ENCODE data around the gene MED27. TPM values are rescaled to one million over a fixed set of nuclear protein-coding genes. Genes with fewer than 3 reads are reported as not detected.

Gene MED27
- total and polyA plus RNA-seq, 2 of the 13 experiments (the other 11 are each of a cell fraction or from before 2014, with no cell fraction given) = 16.9 to 19.0 TPM

DNA sequence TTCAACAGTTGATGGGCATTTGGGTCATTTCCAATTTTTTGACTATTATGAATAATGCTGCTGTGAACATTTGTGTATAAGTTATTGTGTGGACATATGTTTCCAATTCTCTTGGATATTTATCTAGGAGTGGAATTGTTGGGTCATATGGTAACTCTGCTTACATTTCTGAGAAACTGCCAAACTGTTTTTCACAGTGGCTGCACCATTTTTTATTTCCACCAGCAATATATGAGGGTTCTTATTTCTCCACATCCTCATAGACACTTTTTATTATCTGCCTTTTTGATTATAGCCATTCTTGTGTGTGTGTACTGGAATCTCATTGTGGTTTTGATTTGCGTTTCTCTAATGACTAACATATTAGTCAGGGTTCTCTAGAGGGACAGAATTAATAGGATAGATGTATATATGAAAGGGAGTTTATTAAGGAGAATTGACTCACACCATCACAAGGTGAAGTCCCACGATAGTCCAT, 14.7 kb upstream of the MED27 start (continued):
- no peak for TF ChIP-seq ATF7-NPFF (CRISPR knock-in tag; IDR thresholded peaks at IDR 0.05; ENCODE audit: low read depth)
- no peak for TF ChIP-seq NFYB (CRISPR knock-in tag; IDR thresholded peaks at IDR 0.05)
- TF ChIP-seq, protein P1, sequence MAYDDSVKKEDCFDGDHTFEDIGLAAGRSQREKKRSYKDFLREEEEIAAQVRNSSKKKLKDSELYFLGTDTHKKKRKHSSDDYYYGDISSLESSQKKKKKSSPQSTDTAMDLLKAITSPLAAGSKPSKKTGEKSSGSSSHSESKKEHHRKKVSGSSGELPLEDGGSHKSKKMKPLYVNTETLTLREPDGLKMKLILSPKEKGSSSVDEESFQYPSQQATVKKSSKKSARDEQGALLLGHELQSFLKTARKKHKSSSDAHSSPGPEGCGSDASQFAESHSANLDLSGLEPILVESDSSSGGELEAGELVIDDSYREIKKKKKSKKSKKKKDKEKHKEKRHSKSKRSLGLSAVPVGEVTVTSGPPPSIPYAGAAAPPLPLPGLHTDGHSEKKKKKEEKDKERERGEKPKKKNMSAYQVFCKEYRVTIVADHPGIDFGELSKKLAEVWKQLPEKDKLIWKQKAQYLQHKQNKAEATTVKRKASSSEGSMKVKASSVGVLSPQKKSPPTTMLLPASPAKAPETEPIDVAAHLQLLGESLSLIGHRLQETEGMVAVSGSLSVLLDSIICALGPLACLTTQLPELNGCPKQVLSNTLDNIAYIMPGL (CRISPR knock-in tag; IDR thresholded peaks at IDR 0.05; ENCODE audit: borderline replicate concordance in 1 of 2, low read depth in 1 of 2) = no peak

DNA sequence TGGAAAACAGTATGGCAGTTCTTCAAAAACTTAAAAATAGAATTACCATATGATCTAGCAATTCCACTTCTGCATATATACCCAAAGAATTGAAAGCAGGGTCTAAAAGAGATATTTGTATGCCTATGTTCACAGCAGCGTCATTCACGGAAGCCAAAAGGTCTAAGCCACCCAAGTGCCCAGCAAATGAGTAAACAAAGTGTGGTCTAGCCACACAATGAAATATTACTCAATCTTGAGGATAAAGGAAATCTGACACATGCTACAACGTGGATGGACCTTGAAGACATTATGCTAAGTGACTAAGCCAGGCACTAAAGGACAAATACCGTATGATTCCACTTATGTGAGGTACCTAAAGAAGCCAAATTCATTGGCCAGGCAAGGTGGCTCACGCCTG, 11.1 kb upstream of the MED27 start:
- CTCF ChIA-PET (ENCODE audit: low intra/inter-chr PET ratio, low total read pairs) = no interaction called here
- no peak overlapping the region for H3K9ac ChIP-seq (ENCODE audit: insufficient read depth, low read depth, low read length)
- WGBS (ENCODE audit: low lambda C conversion rate) = 22% methylated on average over 5 of the region's 5 CpGs
- no peaks in the 10 kb centered on the region for H3K79me2 ChIP-seq (ENCODE audit: insufficient read depth, low read length)
- TF ChIP-seq, protein P2, sequence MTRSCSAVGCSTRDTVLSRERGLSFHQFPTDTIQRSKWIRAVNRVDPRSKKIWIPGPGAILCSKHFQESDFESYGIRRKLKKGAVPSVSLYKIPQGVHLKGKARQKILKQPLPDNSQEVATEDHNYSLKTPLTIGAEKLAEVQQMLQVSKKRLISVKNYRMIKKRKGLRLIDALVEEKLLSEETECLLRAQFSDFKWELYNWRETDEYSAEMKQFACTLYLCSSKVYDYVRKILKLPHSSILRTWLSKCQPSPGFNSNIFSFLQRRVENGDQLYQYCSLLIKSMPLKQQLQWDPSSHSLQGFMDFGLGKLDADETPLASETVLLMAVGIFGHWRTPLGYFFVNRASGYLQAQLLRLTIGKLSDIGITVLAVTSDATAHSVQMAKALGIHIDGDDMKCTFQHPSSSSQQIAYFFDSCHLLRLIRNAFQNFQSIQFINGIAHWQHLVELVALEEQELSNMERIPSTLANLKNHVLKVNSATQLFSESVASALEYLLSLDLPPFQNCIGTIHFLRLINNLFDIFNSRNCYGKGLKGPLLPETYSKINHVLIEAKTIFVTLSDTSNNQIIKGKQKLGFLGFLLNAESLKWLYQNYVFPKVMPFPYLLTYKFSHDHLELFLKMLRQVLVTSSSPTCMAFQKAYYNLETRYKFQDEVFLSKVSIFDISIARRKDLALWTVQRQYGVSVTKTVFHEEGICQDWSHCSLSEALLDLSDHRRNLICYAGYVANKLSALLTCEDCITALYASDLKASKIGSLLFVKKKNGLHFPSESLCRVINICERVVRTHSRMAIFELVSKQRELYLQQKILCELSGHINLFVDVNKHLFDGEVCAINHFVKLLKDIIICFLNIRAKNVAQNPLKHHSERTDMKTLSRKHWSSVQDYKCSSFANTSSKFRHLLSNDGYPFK (CRISPR knock-in tag; IDR thresholded peaks at IDR 0.05; ENCODE audit: borderline replicate concordance) = no peak
- no peak for TF ChIP-seq FOXP1 (IDR thresholded peaks at IDR 0.05)
- no peak for TF ChIP-seq FOXP1 (CRISPR knock-in tag; IDR thresholded peaks at IDR 0.05)
- no peak for TF ChIP-seq ZNF713 (CRISPR knock-in tag; IDR thresholded peaks at IDR 0.05)
- TF ChIP-seq HOXA7 (CRISPR knock-in tag; IDR thresholded peaks at IDR 0.05) = no peak
- no peak for TF ChIP-seq ZNF598 (CRISPR knock-in tag; IDR thresholded peaks at IDR 0.05; ENCODE audit: borderline replicate concordance)
- TF ChIP-seq ISL2 (CRISPR knock-in tag; IDR thresholded peaks at IDR 0.05) = no peak
- TF ChIP-seq KAT2B (IDR thresholded peaks at IDR 0.05; ENCODE audit: borderline replicate concordance, low read depth, low read length) = no peak
- no peak for TF ChIP-seq ZSCAN30 (CRISPR knock-in tag; IDR thresholded peaks at IDR 0.05)
- no peak for TF ChIP-seq HNRNPLL (IDR thresholded peaks at IDR 0.05; ENCODE audit: low read depth, low read length, poor library complexity, severe bottlenecking)
- TF ChIP-seq GABPA (IDR thresholded peaks at IDR 0.05; ENCODE audit: low read depth, low read length) = no peak
- no peak for TF ChIP-seq GABPA (CRISPR knock-in tag; IDR thresholded peaks at IDR 0.05; ENCODE audit: low read depth)
- TF ChIP-seq ZZZ3 (CRISPR knock-in tag; IDR thresholded peaks at IDR 0.05; ENCODE audit: borderline replicate concordance) = no peak
- no peaks in the 10 kb centered on the region for H3K36me3 ChIP-seq (replicated peaks in 1 of 2; ENCODE audit: control insufficient read depth in 1 of 2, insufficient read depth in 2 of 2, low read length in 2 of 2)
- no TSS peak for BruUV-seq (replicated peaks)
- DNase-seq (ENCODE audit: low spot score) (no peak), FAIRE-seq (no peak), ATAC-seq (no peak)
- H3K4me3 ChIP-seq (replicated peaks in 1 of 3; ENCODE audit: insufficient read depth in 1 of 3, low read depth in 2 of 3, low read length in 3 of 3) = no peak overlapping the region
- in situ Hi-C loops (cut with HindIII; ENCODE audit: extremely low pct_ligation_motif_present, low pct_unique_long_range_greater_than_20kb) (no loop called here), intact Hi-C loops (cut with micrococcal nuclease; ENCODE audit: unreplicated experiment) (no loop called here)
- POLR2A ChIA-PET = no interaction called here
- no peak overlapping the region for H3K27ac ChIP-seq (ENCODE audit: extremely low read length, insufficient read depth, low read length)
- H3K4me1 ChIP-seq (ENCODE audit: insufficient read depth, low read length) = no peaks in the 10 kb centered on the region
- peaks cover 0 to 4% of the 10 kb centered on the region in 2 experiments; a peak in 2 of 5 replicates for H3K27me3 ChIP-seq (ENCODE audit: control insufficient read depth in 1 of 2, insufficient read depth in 2 of 2, low read length in 2 of 2)
- H3K9me3 ChIP-seq (ENCODE audit: low read length) = no peaks in the 10 kb centered on the region
- H2AFZ ChIP-seq (ENCODE audit: low read length) = no peak overlapping the region
- H3K4me2 ChIP-seq (ENCODE audit: low read depth, low read length) = no peak overlapping the region
- H4K20me1 ChIP-seq (ENCODE audit: insufficient read depth, low read length) = no peaks in the 10 kb centered on the region
